Activated CD4-positive, alpha-beta T cell treated with anti-CD3 and anti-CD28 coated beads, Interleukin-2, amount 50 U/mL, for 4 hours (primary cell): Measurements from ENCODE around the gene MAN1A2.
A peak's percentile ranks its signal among the peaks of the same experiment; 100 is the strongest.

ENCODE experiments used
- DNase-seq, 2 experiments: peaks; one replicate each; pipeline ENCODE4 v3.0.0-alpha.2; 2020

Gene MAN1A2

GRCh38 chr1:117362986-117363385 is 4.3 kb upstream of the MAN1A2 start:
- DNase-seq: no peak

GRCh38 chr1:117363571-117364048 is 3.6 kb upstream of the MAN1A2 start:
- DNase-seq: no peak

GRCh38 chr1:117364240-117364639 is 3.0 kb upstream of the MAN1A2 start:
- DNase-seq: no peak

DNA sequence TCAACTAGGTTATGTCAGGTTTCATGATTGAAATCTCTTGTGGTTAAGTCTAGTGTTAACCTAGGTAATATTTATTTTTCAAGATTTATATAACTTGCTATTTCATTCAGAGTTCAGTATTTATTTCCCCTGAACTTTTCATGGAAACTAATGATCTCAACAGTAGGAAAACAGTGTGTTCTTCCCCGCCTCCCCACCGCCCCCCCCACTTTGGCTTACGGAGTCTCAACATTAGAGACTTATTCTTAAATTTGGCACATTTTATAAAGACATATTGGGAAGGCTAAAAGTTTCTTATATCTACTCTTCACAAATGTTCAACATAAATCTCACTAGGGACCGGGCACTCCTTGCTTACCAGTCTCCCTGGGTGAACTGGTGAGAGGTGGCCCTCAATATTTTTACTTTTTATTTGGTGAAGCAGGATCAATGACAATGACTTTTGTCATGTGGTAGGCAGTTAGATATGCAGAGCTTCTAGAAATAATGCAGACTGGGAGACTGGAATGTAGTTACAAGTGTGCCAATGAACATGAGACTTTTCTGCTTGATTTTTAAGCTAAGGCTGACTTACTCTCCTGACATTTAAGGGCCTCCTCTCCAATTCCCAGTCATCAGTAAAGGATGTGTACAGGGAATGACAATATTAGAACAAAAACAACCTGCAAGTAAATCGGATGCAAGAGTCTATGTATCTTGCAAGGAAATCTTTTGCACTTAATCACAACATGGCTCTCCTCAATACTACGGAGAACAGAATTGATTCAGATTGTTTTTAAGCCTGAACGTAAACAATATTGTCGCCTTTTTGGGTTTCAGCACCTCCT is 1.7 kb upstream of the MAN1A2 start:
- DNase-seq: no peak

DNA sequence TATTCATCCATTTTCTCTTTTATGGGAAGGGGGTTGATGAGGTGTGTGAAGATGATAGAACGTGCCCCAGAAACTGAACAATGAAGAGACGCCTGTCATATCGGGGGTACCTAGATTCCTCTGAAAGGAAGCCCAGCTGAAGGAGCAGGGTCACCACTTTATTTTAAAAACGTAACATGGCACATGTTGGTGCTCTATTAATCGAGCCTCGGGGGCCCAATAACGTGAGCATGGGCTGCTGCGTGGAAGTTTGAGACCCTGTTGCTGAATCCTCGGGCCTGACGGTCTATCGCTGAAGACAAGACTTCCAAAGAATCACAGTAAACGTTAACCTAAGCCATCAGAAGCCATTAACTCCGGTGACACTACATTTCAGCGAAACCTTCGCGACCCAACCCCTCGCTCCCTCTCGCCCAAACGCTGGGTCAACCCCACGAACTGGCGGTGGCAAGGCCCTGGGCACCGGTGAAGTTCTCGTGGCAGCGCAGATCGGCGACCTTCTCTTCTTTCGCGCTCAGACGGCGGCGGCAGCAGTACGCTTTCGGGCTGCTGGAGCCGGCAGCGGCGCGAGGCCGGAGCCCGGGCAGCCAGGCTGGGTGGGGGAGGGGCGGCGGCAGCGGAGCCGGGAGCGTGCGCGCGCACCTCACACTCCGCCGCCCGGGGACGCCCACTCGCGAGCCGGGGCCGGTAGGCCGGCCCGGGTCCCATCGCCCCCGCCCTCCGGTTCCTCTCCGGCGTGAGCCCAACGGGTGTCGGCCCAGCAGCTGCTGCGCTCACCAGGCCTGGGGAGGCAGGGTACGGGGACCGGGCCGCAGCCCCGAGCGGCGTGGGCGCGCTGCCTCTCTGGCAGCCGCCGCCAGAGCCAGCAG is 838 bp upstream of the MAN1A2 start:
- DNase-seq: peak; percentile 69 to 72

- no peak for DNase-seq
These were observed 1.2 kb downstream of the MAN1A2 start for GRCh38 chr1:117368116-117369108.

DNA sequence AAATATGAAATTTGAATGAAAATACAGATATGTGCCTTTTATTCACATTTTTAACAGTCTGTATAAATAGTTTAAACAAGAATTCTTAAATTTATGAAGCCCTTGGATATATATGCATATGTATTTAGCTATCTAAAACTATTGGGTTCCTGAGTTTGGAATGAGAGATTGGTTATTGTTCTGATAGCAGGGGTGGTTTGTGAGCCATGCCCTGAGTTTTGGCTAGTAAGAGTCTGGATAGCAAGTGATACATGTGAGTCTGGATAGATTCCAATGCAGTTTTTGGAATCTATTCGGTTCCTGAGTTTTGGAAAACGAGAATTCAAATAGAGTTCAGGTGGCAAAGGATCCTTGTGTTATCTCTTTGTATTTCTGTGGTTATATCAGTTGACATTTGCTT is 2.8 kb downstream of the MAN1A2 start:
- DNase-seq: no peak

- DNase-seq: no peak
These were observed 3.3 kb downstream of the MAN1A2 start for GRCh38 chr1:117370509-117370908.

GRCh38 chr1:117371441-117372151 is 4.3 kb downstream of the MAN1A2 start:
- DNase-seq: no peak

GRCh38 chr1:117372863-117373412 is 5.7 kb downstream of the MAN1A2 start:
- DNase-seq: no peak

DNA sequence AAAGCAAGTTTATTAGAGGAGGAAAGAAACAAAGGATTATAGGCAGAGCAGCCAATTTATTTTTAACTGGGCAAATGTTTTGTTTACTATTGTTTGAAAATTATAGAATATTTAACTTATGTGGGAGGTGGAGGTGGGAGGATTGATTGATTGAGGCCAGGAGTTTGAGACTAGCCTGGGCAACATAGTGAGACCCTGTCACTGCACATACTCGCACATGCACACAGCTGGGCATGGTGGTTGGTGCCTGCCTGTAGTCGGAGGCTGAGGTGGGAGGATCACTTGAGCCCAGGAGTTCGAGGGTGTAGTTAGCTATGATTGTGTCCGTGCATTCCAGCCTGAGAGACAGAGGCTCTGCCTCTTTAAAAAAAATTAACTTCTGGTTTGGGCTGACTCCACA is 6.7 kb downstream of the MAN1A2 start:
- DNase-seq: no peak

- no peak for DNase-seq
These were observed 8.1 kb downstream of the MAN1A2 start for GRCh38 chr1:117375327-117375726.

GRCh38 chr1:117387060-117387633 is 19.9 kb downstream of the MAN1A2 start:
- no peak for DNase-seq

GRCh38 chr1:117388328-117388727 is 21.1 kb downstream of the MAN1A2 start:
- DNase-seq: no peak

DNA sequence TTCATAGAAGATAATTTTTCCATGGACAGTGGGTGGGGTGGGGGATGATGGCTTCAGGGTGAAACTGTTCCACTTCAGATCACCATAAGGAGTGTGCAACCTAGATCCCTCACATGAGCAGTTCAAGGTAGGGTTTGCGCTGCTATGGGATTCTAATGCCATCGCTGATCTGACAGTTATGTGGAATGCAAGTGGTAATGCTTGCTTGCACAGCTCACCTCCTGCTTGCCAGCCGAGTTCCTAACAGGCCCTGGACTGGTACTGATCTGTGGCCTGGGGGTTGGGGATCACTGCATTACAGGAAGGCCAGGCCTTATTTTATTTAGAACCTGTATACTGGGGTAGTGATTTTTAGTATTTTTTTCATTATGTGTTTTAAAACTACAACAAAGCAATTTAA is 22.0 kb downstream of the MAN1A2 start:
- no peak for DNase-seq

DNA sequence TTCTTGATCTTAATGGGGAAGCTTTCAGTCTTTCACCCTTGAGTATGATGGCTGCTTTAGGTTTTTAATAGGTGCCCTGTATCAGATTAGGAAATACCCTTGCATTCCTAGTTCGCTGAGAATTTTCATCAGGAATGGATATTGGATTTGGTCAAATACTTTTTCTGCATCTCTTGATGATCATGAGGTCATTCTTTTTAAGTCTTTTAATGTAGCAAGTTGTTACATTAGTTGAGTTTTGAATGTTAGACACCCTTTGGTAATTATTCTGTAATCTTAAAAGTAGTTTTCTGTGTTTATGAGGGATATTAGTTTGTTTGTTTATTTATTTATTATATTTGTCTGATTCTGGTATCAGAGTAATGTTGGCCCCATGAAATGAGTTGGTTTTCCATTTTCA is 22.5 kb downstream of the MAN1A2 start:
- DNase-seq: no peak

DNA sequence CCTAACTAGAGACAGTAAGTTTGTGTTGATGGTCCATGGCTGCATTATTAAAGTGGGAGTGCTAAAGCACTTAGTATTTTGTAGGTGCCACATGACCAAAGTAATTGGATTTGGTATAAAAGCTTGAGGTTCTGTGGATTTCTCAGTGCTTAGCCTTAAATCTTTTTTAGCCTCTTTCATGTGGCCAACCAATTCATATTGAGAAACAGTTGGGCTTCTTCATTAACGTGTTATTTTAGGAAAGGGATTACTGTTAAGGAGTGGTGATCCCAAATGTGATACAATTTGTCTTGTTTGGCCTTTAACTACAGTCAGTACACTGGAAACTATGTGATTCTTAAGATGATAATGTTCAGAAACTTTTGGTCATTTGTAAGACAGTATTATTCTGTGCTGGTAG is 25.5 kb downstream of the MAN1A2 start:
- DNase-seq: no peak

DNA sequence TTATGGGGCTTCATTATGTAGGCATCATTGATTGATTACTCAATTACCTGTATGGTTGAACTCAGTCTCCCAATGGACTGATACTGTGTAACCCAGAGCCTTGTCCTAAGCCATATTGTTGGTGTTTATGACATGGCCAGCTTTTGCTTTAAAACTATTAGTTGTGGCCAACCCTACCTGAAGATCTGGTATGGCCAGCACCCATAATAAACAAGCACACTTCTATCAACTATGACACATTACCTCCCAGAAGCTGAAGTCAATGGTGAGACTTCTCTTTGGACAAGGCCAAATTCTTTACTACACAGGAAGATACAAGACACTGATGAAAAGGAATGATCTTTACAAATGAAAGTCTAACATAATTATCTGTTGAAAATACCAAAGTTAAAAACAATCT is 28.8 kb downstream of the MAN1A2 start:
- DNase-seq: no peak

DNA sequence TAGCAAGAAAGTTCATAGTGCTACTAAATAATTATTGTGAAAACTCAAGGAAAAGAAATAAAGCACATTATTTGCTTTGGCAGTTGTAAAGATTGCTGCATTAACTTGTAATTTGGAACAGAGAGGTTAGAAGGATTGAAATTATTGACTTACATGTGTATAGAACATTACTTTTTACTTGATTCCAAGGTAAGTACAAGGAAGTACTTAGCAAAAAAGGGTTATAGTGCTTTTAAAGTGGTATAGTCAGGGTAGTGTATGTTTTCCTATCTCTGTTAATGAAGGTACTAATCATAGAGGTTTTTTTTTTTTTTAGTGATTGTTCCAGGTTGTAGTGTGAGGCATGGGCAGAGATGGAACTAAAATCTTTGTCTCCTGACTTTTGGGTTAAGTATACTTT is 29.4 kb downstream of the MAN1A2 start:
- no peak for DNase-seq

- DNase-seq: no peak
These were observed 31.7 kb downstream of the MAN1A2 start for GRCh38 chr1:117398957-117399356.

DNA sequence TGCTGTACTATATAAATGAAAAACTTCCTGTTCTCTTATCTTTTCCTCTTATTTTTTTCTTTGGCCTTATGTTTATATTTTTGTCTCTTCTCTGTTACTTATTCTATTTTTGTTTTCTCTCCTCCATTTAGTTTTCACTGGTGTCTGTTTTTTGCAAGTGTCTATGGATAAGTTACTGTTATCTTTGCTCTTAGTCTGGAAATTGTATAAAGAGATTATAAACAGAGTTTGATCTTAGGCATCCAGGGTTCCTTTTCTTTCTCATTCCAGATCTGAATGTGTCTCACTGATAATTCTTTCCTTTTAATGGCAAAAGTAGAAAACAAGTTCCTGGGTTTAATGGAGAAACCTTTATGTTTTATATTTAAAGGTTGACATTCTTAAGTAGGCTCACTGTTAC is 34.5 kb downstream of the MAN1A2 start:
- no peak for DNase-seq
